OCI-LY7 (cell line): ENCODE results near the gene SND1. TPM values are rescaled to one million over a fixed set of nuclear protein-coding genes. Genes with fewer than 3 reads are reported as not detected.

ENCODE experiments used
- BruUV-seq: library from RNA; stranded (reverse); fragments of 400-500 nt; replicated peaks from 2 replicates; lab custom pipeline; 2021; lab: Mats Ljungman, UMichigan
- CTCF ChIA-PET: fragments of 300-600 bp; sonication (Branson Sonifier 250); formaldehyde crosslinking; loops from one replicate; lab custom pipeline; 2022; ENCODE audit warnings: antibody characterized with exemption; ENCODE audit not compliant: unreplicated experiment; lab: Charles Lee
- POLR2A ChIA-PET: fragments of 300-600 bp; sonication (Branson Sonifier 250); formaldehyde crosslinking; loops from one replicate; lab custom pipeline; 2022; ENCODE audit warnings: antibody characterized with exemption; lab: Charles Lee
- DNase-seq: peaks from one replicate; pipeline ENCODE4 v3.0.0-alpha.2; 2015; ENCODE audit warnings: low spot score
- H2AFZ ChIP-seq: fragments of 200-600 bp; sonication (generic), shearing (Covaris generic); 2 replicates; pipeline ENCODE4 v1.6.1; 2014; ENCODE audit warnings: mild to moderate bottlenecking, antibody characterized with exemption, low read length, moderate library complexity
- H3K27ac ChIP-seq: fragments of 200-600 bp; sonication (generic); 2 replicates; pipeline ENCODE4 v1.5.1; 2014; ENCODE audit warnings: mixed run types, low read depth, mild to moderate bottlenecking, moderate library complexity, low read length, inconsistent platforms; ENCODE audit not compliant: poor library complexity, severe bottlenecking
- H3K36me3 ChIP-seq: fragments of 200-600 bp; sonication (generic); 2 replicates; pipeline ENCODE4 v1.6.1; 2014; ENCODE audit warnings: mild to moderate bottlenecking, antibody characterized with exemption, low read length, moderate library complexity, mixed read lengths; ENCODE audit not compliant: insufficient read depth
- H3K4me1 ChIP-seq: fragments of 200-600 bp; sonication (generic); 2 replicates; pipeline ENCODE4 v1.5.1; 2014; ENCODE audit warnings: mild to moderate bottlenecking, low read length; ENCODE audit not compliant: insufficient read depth, poor library complexity, severe bottlenecking
- H3K4me2 ChIP-seq: fragments of 200-600 bp; sonication (generic); 2 replicates; pipeline ENCODE4 v1.6.1; 2014; ENCODE audit warnings: mild to moderate bottlenecking, low read length
- H3K4me3 ChIP-seq: fragments of 200-600 bp; sonication (generic); 2 replicates; pipeline ENCODE4 v1.5.1; 2014; ENCODE audit warnings: mild to moderate bottlenecking, low read depth, low read length; ENCODE audit not compliant: poor library complexity, severe bottlenecking
- H3K79me2 ChIP-seq: fragments of 200-600 bp; sonication (generic); 2 replicates; pipeline ENCODE4 v1.6.1; 2016; ENCODE audit warnings: low read depth, mild to moderate bottlenecking, low read length, moderate library complexity, mixed read lengths; ENCODE audit not compliant: insufficient read depth
- H3K9me2 ChIP-seq: fragments of 200-600 bp; sonication (generic); 2 replicates; pipeline ENCODE4 v1.6.1; 2016; ENCODE audit warnings: mild to moderate bottlenecking, low read length, mixed read lengths; ENCODE audit not compliant: insufficient read depth
- H3K9me3 ChIP-seq: fragments of 200-600 bp; sonication (generic); 2 replicates; pipeline ENCODE4 v1.6.1; 2014; ENCODE audit warnings: mild to moderate bottlenecking, mixed run types, low read length, mixed read lengths
- H4K20me1 ChIP-seq: fragments of 200-600 bp; sonication (generic); 2 replicates; pipeline ENCODE4 v1.6.1; 2014; ENCODE audit warnings: mild to moderate bottlenecking, antibody characterized with exemption, low read length, moderate library complexity, mixed read lengths; ENCODE audit not compliant: insufficient read depth
- CTCF ChIP-seq: fragments of 200-600 bp; sonication (generic); conservative IDR thresholded peaks from 2 replicates; pipeline ENCODE4 v1.5.1; 2014; ENCODE audit warnings: mild to moderate bottlenecking, antibody characterized with exemption, low read length, moderate library complexity, mixed read lengths
- EZH2phosphoT487 ChIP-seq: fragments of 200-600 bp; sonication (generic); IDR thresholded peaks from 2 replicates; pipeline ENCODE4 v1.6.1; 2018; ENCODE audit warnings: low read depth, borderline replicate concordance, mild to moderate bottlenecking, mixed run types, antibody characterized with exemption, low read length, moderate library complexity, mixed read lengths
- intact Hi-C: fragments of 100-400 bp; cut with micrococcal nuclease; formaldehyde crosslinking; loops from one replicate; pipeline ENCODE4 v1.10.0; 2022; ENCODE audit not compliant: unreplicated experiment
- total RNA-seq, 2 experiments: library from RNA; depleted of rRNA in 1 of 2; stranded (reverse); fragments of >200 nt in 1 of 2; shearing (Covaris generic) in 1 of 2; gene quantifications; 2 replicates each; pipeline ENCODE4 v1.2.3, GENCODE V29; 2014 to 2022

SND1 gene
- total RNA-seq, 2 experiments from 2014 or later = 111 to 221 TPM

- H2AFZ ChIP-seq = no peak overlapping the region
- no peak overlapping the region for H3K27ac ChIP-seq
- TF ChIP-seq CTCF (no peak), EZH2phosphoT487 (no peak)
- peaks cover 9% of the 10 kb centered on the region; the same call in 1 of the 2 replicates for H4K20me1 ChIP-seq
- peaks cover 10% of the 10 kb centered on the region; the same call in 1 of the 2 replicates for H3K79me2 ChIP-seq
- H3K4me1 ChIP-seq = peaks cover 9% of the 10 kb centered on the region
- H3K4me3 ChIP-seq = no peak overlapping the region
- no peaks in the 10 kb centered on the region for H3K9me2 ChIP-seq
- intact Hi-C loops = no loop called here
- H3K9me3 ChIP-seq = no peaks in the 10 kb centered on the region
- no peak overlapping the region for H3K4me2 ChIP-seq
- POLR2A ChIA-PET = interaction anchor here (0.7 kb wide), 1 partner anchor 10 kb away, joined by 3 read pairs; no protein-coding TSS in a partner anchor
- BruUV-seq = no TSS peak
- peaks cover 41% of the 10 kb centered on the region for H3K36me3 ChIP-seq
- CTCF ChIA-PET = no interaction called here
- DNase-seq = no peak
These were observed 99.8 kb downstream of the SND1 start for GRCh38 chr7:127751490-127752448.

- H3K27ac ChIP-seq = no peak overlapping the region
- no peak for DNase-seq
- no peaks in the 10 kb centered on the region for H3K9me3 ChIP-seq
- peaks cover 9% of the 10 kb centered on the region for H3K4me1 ChIP-seq
- peaks cover 41% of the 10 kb centered on the region for H3K36me3 ChIP-seq
- H2AFZ ChIP-seq = no peak overlapping the region
- H3K79me2 ChIP-seq = peaks cover 17% of the 10 kb centered on the region; the same call in 1 of the 2 replicates
- no TSS peak for BruUV-seq
- H4K20me1 ChIP-seq = peaks cover 10% of the 10 kb centered on the region; the same call in 1 of the 2 replicates
- no peak for TF ChIP-seq CTCF
- no peak for TF ChIP-seq EZH2phosphoT487
- intact Hi-C loops = no loop called here
- no peaks in the 10 kb centered on the region for H3K9me2 ChIP-seq
- CTCF ChIA-PET = no interaction called here
- no peak overlapping the region for H3K4me2 ChIP-seq
- POLR2A ChIA-PET = no interaction called here
- H3K4me3 ChIP-seq = no peak overlapping the region
These were observed 100.8 kb downstream of the SND1 start for GRCh38 chr7:127752829-127753228.

GRCh38 chr7:127754457-127754856 is 102.5 kb downstream of the SND1 start:
- BruUV-seq = no TSS peak
- Histone ChIP-seq H3K27ac (no peak overlapping the region), H3K9me2 (no peaks in the 10 kb centered on the region), H3K4me2 (no peak overlapping the region), H3K9me3 (no peaks in the 10 kb centered on the region), H3K4me3 (no peak overlapping the region), H2AFZ (no peak overlapping the region), H4K20me1 (peaks cover 6% of the 10 kb centered on the region; the same call in 1 of the 2 replicates), H3K36me3 (peaks cover 30% of the 10 kb centered on the region), H3K4me1 (peaks cover 9% of the 10 kb centered on the region), H3K79me2 (peaks cover 24% of the 10 kb centered on the region; the same call in 1 of the 2 replicates)
- DNase-seq = no peak
- CTCF ChIA-PET = no interaction called here
- POLR2A ChIA-PET = no interaction called here
- no peak for TF ChIP-seq EZH2phosphoT487
- no peak for TF ChIP-seq CTCF
- intact Hi-C loops = no loop called here
